GM19397 (cell line): ENCODE results near the gene SULF2.
"Not testable (repeated sequence)": the region's sequence is repeated elsewhere in the genome, so short reads cannot be mapped to it uniquely, and the experiment has no call there.

Experiments
- ATAC-seq: cut with Tn5 transposase; IDR thresholded peaks from one replicate; pipeline ENCODE4 v1.9.1; 2021; ENCODE audit warnings: mild to moderate bottlenecking, moderate library complexity; ENCODE audit not compliant: unreplicated experiment

The SULF2 gene

DNA sequence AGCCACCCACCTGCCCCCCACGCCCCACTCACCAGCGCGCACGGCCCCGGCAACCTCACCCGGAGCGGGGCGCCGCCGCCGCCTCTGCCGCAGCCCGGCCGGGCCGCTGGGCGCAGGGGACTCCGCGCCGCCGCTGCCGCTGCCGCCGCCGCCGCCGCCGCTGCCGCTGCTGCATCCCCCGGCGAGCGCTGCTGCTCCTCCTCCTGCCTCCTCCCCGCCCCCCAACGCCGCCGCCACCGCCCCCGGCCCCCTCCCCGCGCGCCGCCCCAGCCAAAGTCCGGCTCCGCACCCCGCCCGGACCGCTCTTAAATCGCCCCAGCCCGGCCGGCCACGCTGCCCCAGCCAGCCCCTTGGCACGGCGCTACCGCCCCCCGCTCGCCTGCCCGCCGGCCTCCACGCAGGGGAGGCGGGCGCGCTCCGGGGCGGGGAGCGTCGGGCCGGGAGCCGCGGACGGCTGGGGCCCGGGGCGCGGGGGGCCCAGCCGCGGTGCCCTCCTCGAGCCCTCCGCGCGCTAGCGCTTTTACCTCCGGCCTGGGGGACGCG, at the start of gene SULF2:
TSS of gene SULF2 (minus strand) at position 171 of the 543 bp plus-strand sequence. CDS start 28,118 bp downstream, outside the sequence.
- ATAC-seq: no peak

DNA sequence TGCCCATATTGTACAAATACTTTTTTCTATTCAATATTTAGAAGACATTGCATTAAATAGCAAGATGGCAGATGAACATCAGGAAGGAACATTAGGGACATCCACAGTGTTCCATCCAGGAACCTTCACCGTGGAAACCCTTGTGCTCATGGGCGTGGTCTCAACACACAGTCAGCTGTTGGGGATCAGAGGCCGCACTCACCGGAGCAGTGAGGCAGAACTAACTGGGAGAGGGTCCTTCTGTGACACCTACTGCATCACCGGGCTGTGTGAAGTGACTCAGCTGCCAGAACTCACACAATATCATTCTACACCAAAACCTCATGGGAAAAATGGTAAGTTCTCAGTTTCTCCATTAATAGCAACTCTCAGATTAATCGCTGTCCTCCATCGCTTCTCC, 46.4 kb upstream of the SULF2 start:
- ATAC-seq: not testable (repeated sequence)

DNA sequence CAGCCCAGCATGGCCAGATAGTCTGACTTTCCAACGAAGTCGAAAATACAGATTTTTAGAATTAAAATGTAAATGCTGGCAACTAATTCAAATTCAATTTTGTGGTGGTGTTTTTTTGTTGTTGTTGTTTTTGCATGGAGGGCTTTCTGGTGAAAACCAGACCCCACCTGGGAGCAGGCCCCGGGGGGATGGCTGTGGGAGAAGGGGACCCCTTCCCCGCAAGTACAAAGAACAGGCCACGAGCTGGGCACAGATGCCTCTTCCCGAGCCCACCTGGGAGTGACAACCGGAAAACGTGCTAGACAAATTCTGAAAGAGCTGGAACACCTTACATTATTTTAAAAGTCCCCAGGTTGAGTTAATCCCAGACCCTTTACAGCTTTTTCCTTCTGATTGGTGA, 41.4 kb upstream of the SULF2 start:
- ATAC-seq: not testable (repeated sequence)

DNA sequence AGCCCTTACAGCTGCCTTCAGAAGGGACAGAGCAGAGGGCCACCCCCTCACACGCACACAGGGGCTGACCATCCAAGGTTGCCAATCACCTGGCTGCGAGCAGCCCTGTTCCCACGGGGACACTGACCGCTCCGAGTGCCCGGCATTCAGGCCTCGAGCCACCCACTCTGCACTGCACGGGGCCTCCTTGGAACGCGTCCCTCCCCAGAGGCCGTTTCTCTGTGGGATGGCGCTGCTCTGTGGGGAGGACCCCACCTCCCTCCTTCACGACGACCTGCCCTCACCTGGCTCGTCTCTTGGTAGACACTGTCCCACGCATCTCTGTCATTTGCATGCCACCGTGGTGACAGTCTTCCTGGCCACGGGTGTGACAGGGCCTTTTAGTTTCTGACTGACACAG, 40.7 kb upstream of the SULF2 start:
- ATAC-seq: not testable (repeated sequence)

DNA sequence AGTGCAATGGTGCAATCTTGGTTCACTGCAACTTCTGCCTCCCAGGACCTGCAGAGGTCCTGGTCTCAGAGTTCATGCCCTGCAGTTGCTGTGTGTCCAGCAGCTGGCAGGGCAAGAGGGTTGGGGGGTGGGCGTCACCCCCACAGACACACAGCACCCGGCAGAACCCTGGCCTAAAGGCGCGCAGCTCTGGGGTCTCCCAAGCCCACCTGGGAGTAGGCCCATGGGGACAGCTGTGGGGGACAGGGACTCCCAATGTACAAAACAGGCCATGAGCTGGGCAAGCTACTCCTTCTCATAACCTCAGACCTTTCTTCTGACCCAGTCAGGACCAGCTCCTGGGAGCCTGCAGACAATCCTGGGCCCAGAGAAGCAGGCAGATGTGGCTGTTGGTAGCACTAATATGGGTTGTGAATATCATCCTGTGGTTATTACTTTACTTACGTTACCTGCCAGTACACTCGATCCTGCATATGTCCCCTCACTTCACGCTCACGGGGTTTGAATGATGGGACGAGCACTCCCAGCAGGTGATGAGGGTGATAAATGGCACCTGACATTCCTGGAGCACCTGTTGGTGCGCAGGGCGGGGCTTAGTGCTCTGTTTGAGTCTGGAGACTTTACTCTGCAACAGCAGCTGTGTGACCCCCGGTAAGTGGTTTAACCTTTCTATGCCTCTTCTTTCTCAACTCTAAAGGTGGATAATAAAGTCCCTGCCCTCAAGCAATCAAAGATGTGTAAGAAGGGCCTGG, 39.9 kb upstream of the SULF2 start:
- no peak for ATAC-seq

DNA sequence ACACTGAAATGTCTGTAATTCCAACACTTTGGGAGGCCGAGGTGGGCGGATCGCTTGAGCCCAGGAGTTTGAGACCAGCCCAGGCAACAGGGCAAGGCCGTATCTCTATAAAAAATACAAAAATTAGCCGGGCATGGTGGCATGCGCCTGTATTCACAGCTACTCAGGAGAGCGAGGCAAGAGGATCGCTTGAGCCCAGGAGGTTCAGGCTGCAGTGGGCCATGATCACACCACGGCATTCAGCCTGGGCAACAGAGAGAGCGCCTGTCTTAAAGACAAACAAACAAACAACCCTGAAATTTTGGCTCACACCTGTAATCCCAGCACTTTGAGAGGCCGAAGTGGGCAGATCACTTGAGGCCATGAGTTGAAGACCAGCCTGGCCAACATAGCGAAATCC, 38.7 kb upstream of the SULF2 start:
- not testable (repeated sequence) for ATAC-seq

DNA sequence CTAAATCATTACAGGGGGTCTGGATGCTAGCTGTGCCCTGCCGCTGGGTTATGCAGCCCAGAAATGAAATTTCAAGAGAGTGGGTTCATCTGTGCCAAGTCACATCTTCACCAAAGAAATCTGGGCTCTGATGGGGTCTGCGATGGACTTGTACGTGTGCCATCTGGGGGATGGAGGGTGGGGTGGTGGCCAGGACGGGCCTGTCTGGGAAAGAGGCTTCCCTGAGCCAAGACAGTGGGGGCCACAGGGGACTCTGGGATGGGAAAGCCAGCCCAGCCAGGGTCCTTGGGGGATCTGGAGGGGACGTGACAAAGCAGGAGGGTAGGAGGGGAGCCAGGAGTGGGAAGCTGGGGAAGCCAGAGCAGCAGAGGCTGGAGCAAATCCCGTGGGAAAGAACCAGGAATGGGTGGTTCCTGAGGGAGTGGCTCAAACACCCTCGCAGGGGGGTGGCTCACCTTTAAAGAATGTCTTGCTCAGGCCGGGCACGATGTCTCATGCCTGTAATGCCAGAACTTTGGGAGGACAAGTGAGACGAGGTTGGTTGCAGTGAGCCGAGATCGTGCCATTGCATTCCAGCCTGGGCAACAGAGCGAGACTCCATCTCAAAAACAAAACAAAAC, 36.3 kb upstream of the SULF2 start:
- no peak for ATAC-seq

DNA sequence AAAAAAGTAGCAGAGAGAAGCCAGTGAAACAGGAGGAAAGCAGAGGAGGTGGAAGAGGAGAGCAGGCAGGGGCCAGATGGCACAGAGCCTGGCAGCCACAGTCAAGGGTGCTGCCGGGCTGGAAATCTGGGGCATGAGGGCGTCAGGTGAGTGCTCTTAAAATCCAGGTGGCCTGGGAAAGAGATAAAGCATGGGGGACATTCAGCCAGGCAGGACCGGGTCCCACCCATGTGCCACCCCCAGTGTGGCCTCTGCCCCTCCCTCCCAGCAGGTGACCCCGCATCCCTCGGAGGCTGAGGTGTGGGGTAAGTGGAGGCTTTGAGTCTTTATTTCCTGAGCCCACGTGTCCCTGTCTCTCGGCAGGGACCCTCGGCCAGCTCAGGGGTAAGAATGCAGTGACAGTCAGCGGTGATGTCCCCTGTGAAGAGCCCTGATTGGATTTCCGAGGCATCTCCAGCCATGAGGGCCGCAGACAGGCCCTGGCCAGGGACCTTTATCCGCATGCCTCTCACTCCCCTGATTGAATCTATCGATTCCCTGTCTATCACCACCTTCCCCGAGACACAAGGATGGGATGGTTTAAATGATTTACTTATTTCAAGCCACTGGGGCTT, 33.8 kb upstream of the SULF2 start:
- ATAC-seq: no peak

DNA sequence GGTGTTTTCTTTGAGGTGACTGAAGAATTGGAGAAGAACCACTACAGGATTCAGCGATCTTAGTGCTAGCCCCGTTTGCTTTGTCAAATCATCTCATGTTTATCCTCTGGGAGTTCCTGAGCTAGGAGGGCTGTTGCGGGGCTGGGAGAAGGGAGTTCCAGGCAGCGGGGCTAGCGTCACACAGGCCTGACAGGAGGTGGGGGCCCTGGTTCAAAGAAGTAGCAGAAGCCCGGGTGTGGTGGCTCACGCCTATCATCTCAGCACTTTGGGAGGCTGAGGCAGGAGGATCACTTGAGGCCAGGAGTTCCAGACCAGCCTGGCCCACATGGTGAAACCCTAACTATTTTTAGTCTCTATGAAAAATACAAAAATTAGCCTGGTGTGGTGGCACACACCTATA, 33.2 kb upstream of the SULF2 start:
- no peak for ATAC-seq

DNA sequence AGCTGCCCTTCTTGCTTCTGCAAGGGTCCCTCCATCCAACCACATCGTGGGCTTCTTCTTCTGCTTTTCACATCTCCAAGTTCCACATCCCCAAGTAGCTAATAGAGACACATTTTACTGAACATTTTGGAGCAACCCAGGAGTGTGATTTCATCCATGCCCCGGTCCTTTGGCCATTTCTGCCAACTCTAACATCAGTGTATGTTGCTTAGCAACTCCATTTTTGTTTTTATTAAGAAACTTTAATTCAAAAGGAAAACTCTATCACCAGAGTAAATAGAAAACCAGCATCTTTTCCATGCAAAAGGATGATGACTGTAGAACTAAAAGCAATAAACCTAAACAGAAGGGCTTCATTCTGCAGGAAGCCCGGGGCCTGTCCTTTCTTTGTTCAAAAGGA, 32.7 kb upstream of the SULF2 start:
- no peak for ATAC-seq

DNA sequence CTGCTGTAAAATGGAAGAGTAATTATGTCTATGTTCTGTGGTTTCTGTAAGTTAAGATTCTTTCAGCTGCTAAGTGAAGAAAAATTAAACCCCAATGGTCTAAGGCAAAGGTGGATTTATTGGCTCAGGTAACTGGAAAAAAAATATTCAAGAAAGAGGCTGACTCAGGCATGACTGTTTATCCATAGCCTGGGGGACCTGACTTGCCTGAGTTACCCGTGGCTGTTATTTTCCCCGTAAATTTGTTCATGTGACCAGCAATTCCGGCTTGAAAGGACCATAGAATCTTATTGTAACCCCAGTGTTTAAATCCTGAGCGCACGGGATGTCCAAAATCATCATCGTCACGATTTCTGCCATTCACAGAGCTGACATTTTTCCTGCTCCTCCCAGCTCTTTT, 32.3 kb upstream of the SULF2 start:
- ATAC-seq: no peak

DNA sequence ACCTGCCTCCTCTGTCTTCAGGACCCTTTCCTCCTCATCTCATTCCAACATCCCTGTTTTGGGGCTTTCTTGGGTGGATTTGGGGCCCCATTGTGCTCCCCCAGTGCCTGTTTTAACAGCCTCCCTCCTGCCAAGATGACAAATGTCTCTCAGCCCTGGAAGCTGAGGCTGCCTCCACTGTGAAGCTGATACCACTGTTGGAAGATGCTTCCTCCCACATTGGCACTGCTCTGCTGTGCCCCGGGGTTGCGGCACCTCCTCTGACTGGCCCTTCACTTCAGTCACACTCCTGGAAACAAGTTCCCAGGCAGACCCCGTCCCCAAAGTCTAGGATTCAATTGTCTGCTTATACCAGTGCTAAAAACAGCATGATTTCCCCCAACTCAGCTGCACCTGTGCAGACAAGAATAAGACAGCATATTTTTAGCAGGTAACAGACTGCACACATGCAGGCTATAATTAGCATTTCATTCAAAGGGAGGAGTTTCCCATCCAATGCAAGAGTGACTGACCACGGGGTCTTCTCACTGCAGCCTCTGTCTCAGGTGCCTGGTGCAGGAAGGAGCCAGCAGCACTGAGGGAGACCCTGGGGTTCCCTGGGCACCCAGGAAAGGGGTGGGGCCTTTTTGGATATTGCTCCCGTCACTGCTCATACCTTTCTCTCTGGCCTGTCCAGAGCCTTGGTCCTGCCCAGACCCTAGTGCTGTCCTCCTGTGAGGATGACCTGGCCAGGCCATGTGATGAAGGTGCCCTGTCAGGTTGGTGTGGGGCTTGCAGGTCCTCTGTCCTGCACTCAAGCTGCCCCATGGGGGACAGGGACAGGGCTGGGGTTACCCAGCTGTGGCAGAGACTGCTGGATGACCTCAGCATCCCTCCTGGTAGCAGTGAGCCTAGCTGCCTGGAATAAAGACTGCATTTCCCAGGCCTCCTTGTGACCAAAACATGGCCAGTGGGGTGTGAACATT, 31.5 kb upstream of the SULF2 start:
- no peak for ATAC-seq

DNA sequence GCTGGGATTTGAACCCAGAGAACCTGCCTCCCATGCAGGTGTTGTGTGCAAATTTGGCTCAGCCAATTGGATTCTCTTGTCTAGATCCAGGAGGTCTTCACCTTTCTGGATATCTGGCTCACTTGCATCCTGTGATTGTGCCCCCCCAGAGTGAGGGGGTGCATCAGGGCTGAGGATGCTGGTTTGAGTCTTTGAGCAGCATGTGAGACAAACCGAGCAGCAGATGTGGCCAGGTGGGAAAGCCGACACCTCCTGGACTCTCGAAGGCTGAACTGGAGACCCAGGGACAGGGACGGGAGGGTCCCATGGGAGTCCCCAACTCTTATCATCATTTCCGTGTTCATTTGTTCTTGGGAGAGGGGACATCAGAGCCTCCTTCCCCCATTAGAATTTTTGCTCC, 30.6 kb upstream of the SULF2 start:
- no peak for ATAC-seq

DNA sequence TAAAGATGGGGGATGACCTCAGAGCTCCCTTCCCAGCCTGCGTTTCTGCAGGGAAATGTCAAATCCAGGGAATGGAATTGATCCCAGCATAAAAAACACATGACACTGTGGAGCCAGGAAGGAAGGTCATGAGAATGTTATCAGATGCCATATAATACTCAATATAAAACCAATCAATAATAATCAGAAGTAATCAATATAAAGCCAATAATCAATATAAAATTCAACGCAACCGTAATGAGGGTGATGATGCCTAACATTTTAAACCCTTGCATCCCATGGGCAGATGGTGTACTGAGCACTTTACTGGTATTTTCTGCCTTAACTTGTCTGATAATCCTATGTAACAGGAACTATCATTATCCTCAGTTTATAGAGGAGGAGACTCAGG, 30.1 kb upstream of the SULF2 start:
- no peak for ATAC-seq

DNA sequence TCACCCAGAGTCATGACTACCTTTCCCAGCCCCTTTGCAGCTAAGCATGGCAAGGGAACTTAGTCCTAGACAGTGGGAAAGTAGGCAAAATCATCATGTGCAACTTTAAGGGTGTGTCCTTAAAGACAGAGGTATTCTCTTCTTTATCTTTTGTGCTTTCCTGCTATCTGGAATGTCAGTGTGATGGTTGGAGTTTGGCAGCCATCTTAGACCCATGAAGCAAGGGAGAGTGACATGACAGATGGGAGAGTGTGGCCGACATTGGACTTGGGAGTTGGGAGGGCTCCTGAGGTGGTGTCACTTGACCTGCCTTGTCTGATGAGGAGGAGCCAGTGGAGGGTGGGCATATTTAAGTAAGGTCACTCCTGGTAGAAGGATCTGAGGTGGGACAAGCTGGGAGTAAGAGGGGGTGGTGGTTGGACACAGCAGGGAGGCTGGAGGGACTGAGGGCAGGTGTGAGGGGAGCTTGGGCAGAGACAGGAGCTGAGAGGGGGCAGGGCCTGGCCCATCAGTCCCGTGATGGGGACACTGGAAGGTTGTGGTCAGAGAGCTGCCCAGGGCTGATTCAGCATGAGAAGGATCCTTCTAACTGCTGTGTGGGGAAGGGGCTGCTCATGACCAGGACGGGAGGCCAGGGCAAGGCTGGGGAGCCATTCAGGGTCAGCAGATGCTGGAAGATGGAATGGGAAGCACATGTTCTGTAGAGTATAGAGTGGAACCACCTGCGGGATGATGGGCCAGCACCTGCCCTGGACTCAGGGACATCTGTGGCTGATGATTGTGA, 29.5 kb upstream of the SULF2 start:
- ATAC-seq: no peak

DNA sequence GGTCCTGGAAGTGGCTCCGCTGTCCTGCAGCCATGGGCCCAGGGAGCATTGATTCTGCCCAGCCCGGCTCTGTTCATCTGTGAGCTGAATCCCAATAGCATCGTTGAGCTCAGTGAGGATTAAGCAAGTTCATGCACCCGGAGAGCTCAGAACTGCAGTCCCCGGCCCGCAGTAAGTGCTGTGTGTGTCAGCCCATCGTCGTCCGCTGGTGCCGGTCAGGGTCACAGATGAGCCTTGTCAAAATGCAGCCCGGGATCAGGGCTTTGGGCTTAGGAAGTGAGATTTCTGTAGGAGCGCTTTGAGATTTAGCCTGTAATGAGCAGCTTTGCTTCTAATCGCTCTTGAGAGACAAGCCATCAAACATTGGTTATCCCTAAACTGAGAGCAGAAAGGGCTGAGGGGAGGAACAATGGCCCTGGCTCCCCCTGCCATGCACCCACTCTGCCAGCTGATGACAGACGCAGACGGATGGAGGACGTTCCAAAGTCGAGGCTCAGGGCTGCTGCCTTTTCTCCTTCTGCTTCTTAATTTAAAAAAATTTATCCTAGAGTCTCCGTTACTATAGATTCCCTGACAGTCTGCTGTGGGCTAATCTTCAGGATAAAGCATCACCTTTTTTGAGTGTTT, 25.6 kb upstream of the SULF2 start:
- no peak for ATAC-seq

DNA sequence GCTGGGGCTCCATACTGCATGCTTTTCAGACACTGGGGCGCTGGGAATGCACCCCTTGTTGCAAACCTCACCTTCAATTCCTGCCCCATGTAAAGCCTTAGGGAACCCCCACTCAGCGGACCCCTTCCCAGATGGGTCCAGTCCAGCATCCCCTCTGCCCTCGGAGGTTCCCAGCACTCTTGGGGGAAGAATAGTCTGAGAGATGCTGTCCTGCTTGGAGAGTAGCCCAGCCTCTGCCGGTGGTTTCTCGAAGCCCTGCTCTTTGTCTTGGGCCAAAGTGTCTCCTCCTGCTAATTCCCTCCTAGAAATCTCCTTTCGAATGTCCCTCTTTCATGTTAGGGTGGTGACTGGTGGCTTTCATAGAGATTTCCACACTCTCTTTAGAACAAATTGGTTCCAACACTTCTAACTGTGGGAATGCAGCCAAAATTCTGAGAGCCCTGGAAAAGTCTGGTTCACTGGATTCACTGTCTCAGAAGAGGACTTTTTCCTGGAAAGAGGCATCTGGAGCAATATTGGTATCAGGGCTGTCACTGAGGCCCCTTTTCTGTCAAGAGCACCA, 24.9 kb upstream of the SULF2 start:
- ATAC-seq: no peak

DNA sequence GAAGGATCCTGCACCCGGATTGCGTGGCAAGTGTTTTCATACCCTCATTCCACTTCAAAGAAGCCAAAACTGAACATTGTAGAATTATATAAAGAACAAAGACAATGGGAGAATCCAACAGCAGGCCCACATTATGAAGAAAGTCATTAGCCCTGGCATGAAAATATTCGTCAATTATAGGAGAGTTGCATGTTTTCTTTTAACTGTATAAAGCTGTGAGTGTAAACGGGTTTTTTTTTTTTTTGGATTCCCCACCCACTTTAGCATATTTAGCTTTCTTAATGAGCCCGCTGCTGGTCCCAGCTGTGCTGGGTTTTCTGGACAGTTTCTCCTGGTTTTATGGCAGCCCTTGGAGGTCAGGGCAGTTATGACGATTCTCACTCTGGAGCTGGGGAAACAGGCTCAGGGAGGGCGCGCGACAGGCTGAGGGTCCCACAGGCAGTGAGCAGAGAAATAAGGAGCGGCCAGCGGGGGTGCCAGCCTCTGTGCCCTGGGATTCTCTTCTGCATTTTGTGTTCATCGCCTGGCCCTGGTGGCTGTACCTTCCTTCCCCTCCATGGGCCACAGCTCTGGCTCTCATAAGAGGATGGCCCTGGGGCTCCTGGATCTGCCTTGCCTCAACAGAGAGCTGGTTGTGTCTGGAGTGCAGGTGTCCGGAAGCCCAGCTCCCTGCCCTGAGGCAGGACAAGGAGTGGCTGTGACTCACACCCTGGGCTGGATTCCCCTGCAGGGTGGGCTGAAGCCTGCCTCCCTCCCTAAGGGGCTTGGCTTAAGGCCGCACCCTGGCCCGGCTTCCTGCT, 24.1 kb upstream of the SULF2 start:
- no peak for ATAC-seq
